ENCODE data around the gene FXYD2.

- TF ChIP-seq CTCF (IDR thresholded peaks at IDR 0.05; ENCODE audit: insufficient read depth, low read depth, low read length) (no peak), EZH2 (IDR thresholded peaks at IDR 0.05; ENCODE audit: insufficient read depth, low read length) (no peak)
Observed at GRCh38 chr11:117861151-117862018, 36.8 kb upstream of the FXYD2 start.
